Left renal cortex interstitium (tissue), 4 donors: ENCODE results near the gene HERC2. TPM values are rescaled to one million over a fixed set of nuclear protein-coding genes. Genes with fewer than 3 reads are reported as not detected.
"Not testable (repeated sequence)": the region's sequence is repeated elsewhere in the genome, so short reads cannot be mapped to it uniquely, and the experiment has no call there.

ENCODE experiments used
- DNase-seq, 4 donors: peaks; one replicate each; pipeline ENCODE4 v3.0.0-alpha.2; 2013; ENCODE audit warnings: low read depth in 4 of 4, low spot score in 2 of 4, missing footprints in 1 of 4
- polyA plus RNA-seq, 4 donors: library from polyadenylated mRNA; unstranded; fragments of 120-200 nt; gene quantifications; one replicate each; pipeline ENCODE4 v1.2.1, GENCODE V29; 2013; ENCODE audit not compliant: insufficient read length in 4 of 4

HERC2 gene
- polyA plus RNA-seq, 4 donors: 38.4 to 63.9 (median 50.0) TPM

- no peak for DNase-seq
These were observed 139.2 kb downstream of the HERC2 start for GRCh38 chr15:28182731-28183130.

GRCh38 chr15:28182216-28182615 is 139.8 kb downstream of the HERC2 start:
- DNase-seq: no peak

DNA sequence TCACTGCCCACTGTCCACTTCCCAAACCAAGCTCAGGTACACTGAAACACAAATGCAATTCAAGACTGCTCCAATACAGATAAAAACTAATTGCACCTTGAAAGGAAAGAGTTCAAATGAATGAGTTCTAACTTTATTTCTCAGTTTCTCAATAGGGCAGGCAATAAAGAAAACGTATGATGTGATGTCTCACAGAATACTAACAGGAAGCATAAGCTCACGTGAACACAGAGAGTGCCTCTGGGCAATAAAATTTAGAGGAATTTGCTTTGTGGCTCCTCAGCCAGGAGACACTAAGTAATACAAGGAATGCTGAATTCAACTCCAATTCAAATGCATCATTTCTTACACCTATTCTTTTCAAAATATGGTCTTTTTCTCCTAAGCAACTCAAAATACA is 140.6 kb downstream of the HERC2 start:
- no peak for DNase-seq

DNA sequence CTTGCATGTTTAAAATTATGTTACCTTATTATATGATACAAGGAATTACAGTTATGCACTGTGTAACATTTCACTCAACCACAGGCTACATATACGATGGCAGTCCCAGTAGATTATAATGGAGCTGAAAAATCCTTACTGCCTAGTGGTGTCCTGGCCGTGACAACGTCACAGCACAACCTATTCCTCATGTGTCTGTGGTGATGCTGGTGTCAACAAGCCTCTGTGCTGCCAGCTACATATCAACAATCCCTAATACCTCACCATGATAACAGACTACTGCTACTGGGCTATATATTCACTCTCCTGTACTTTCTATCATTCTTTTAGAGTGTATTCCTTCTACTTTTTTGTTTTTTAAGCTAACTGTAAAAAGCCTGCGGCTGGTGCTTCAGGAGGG is 142.7 kb downstream of the HERC2 start:
- no peak for DNase-seq

- DNase-seq: no peak
These were observed 143.3 kb downstream of the HERC2 start for GRCh38 chr15:28178727-28179126.

GRCh38 chr15:28178290-28178689 is 143.7 kb downstream of the HERC2 start:
- DNase-seq: no peak

DNA sequence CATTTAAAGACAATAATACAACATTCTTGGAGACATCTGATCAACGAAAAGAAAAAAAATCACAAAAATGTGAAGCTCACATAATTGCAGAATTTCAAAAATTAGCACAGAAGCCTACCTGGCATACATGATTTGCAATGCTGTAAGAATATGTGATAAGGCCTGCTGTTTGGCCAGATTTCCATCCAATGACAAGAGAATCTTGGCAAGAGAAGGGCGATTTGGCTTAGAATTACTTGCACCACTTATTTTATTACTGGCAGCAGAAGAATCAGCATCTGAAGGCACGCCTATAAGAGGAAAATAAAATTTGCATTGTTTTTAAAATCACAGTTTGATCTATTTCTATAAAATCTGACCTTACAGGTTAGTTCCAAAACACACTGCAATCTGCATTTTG is 152.6 kb downstream of the HERC2 start:
- no peak for DNase-seq

DNA sequence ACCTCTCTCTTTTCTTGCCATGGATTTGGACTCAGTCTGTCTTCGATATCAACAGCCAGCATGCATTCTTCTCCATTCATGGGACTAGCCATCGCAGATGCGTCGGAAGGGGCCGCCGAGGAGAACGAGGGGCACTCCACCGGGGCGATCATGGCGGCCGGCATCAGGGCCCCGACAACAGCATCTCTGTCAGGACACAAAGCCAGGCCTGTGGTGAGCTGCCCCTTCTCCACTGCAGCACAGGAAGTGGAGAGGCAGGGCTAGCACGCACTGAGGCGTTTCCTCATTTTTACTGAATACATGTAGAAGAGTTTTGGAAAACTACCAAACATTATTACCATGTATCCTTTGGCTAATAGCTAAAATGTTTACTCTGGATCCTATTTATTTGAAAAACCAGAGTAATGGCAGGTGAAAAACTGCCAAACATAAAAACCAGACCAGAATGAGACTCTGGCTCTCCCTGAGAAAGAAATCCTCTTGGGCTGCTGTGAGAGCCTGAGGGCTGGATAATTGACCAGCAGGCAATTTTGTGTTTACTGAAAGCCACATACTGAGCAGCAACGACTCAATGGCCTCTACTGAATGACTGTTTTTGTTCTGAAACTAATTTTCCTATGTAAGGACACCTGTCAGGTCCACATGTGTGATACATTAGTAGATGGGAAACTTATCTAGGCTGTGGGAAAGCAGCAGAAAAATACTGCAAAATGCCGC is 153.4 kb downstream of the HERC2 start:
- DNase-seq: not testable (repeated sequence)

GRCh38 chr15:28167042-28167441 is 154.9 kb downstream of the HERC2 start:
- DNase-seq: no peak

DNA sequence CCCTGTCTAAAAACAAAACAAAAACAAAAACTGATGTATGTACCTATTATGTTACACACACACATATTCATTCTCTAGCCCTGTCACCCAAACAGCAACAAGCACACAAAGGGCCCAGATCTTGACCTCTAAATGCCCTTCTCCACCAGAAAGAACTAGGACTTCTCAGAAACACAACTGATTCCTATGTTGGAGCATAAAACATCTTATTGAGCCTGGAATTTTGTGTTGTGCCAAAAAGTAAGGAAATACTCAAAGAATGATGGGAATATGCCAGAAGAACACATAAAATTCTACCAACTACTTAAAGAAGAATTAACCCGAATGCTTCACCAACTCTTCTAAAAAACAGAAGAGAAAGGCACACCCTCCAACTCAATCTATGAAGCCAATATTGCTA is 156.2 kb downstream of the HERC2 start:
- DNase-seq: no peak

DNA sequence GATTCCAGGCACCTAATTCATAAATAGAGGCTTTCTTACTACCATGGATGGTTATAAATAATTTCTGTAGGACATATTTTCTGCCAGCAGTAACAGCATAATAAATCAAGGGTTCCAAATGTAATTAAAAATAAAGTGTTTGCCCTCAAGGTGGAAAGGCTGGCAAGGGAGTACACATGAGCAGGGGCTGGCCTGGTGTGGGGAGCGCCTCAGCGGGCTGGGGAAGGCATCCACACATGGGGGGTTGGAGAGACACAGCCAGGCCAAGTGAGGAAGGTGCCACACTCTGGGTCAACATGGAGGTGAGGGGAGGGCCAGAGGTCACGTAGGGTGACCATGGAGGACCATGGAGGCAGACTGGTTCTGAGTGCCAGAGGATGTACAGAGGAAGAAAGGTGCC is 157.1 kb downstream of the HERC2 start:
- DNase-seq: no peak

DNA sequence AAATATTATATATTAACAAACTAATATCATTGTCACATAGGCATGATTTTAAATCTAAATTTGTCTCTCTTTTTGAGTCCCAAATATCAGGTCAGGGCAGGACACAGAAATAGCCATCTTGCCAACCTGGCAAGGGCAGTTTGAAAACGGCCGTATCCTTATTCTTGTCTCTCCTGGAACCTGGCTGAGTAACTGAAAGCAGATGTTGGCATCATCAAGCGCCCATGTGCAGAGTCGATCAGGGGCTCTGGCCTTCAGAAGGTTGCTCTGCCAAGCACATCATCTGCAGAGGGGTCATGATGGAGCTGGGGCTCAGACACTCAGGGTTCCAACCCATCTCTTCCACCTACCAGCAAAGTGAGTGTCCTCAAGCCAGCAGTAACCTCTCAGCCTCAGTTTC is 167.7 kb downstream of the HERC2 start:
- no peak for DNase-seq

GRCh38 chr15:28153492-28154119 is 168.4 kb downstream of the HERC2 start:
- DNase-seq: no peak

GRCh38 chr15:28152538-28152923 is 169.4 kb downstream of the HERC2 start:
- not testable (repeated sequence) for DNase-seq

GRCh38 chr15:28151864-28152537 is 170.0 kb downstream of the HERC2 start:
- DNase-seq: not testable (repeated sequence)

DNA sequence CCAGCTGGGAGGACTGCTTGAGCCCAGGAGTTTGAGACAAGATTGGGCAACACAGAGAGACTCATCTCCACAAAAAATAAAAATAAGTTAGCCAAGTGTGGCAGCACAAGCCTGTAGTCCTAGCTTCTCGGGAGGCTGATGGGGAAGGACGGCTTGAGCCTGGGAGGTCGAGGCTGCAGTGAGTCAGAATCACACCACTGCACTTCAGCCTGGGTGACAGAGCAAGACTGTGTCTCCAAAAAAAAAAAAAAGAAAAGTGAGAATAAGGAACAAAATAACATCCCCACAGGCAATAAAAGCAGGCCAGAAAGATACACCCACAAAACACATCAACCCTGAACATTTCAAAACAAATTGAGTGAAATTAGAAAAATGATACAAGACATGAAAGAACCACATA is 174.2 kb downstream of the HERC2 start:
- no peak for DNase-seq

DNA sequence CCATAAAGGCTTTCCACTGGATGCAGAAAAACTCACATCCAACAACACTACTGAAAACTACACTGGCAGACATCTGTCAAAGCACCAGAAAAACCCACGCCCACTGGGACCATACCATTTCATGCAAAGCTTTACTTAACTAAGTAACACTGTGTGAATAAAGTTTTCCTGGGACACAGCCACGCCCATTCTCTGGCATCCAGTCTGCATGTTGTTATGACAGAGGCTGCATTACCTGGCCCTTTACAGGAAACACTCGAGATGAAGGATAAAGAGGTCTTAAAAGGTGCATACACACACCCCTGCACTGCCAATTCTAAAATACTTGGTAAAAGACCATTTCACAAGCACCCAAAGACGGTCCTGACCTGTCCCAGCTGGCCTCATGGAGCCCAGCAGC is 176.6 kb downstream of the HERC2 start:
- DNase-seq: not testable (repeated sequence)

DNA sequence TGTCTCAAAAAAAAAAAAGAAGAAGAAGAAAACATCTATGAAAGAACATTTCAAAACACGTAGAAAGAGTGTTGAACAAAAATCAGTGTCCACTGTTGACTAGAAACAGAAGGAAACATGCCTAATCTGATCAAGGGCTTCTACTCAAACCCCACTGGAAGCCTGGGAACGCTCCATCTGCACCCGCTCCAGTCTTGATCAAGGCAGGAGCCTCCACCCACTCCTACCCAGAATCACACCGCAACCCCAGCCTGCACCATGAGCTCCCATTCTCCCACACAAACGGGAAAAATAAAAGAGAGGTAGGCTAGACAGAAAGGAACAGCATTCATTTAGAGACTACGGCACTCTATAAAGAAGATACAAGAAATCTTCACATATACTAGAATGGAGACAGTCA is 181.9 kb downstream of the HERC2 start:
- no peak for DNase-seq

- DNase-seq: not testable (repeated sequence)
These were observed 184.5 kb downstream of the HERC2 start for GRCh38 chr15:28137408-28138039.

GRCh38 chr15:28136236-28136904 is 185.6 kb downstream of the HERC2 start:
- not testable (repeated sequence) for DNase-seq

- DNase-seq: no peak
These were observed 188.7 kb downstream of the HERC2 start for GRCh38 chr15:28133281-28133680.
